RPMI7951 (cell line): ENCODE data around the gene NCOA1. TPM values are rescaled to one million over a fixed set of nuclear protein-coding genes. Genes with fewer than 3 reads are reported as not detected.
"Not testable (repeated sequence)": the region's sequence is repeated elsewhere in the genome, so short reads cannot be mapped to it uniquely, and the experiment has no call there.

Experiments
- DNase-seq: peaks from one replicate; pipeline ENCODE4 v3.0.0-alpha.2; 2012; ENCODE audit warnings: low read depth
- total RNA-seq: library from RNA; depleted of rRNA; stranded (reverse); fragments of >200 nt; shearing (Covaris generic); gene quantifications from 2 replicates; pipeline ENCODE4 v1.2.3, GENCODE V29; 2014

The NCOA1 gene
- total RNA-seq, 1 experiment from 2014 or later = 9.9 TPM

GRCh38 chr2:24474053-24474452 is 17.0 kb upstream of the NCOA1 start:
- no peak for DNase-seq

- DNase-seq = no peak
Measured at GRCh38 chr2:24477229-24477628, 13.8 kb upstream of the NCOA1 start.

- DNase-seq = no peak
Measured at GRCh38 chr2:24478243-24478642, 12.8 kb upstream of the NCOA1 start.

- no peak for DNase-seq
Measured at GRCh38 chr2:24480245-24480644, 10.8 kb upstream of the NCOA1 start.

GRCh38 chr2:24482251-24482971 is 8.6 kb upstream of the NCOA1 start:
- DNase-seq = no peak

GRCh38 chr2:24482972-24483300 is 8.1 kb upstream of the NCOA1 start:
- DNase-seq = no peak

- not testable (repeated sequence) for DNase-seq
Measured at GRCh38 chr2:24484677-24485076, 6.4 kb upstream of the NCOA1 start.

GRCh38 chr2:24485197-24485596 is 5.9 kb upstream of the NCOA1 start:
- no peak for DNase-seq

GRCh38 chr2:24486636-24487205 is 4.3 kb upstream of the NCOA1 start:
- no peak for DNase-seq

GRCh38 chr2:24489465-24490180 is 1.4 kb upstream of the NCOA1 start:
- no peak for DNase-seq

GRCh38 chr2:24490181-24490689 is 819 bp upstream of the NCOA1 start:
- DNase-seq = peak; percentile 73

- DNase-seq = peak; percentile 36
Measured at GRCh38 chr2:24491542-24492420, 727 bp downstream of the NCOA1 start.

GRCh38 chr2:24492421-24493279 is 1.6 kb downstream of the NCOA1 start:
- peak; percentile 19 for DNase-seq

GRCh38 chr2:24493713-24494112 is 2.7 kb downstream of the NCOA1 start:
- no peak for DNase-seq

GRCh38 chr2:24494410-24494809 is 3.4 kb downstream of the NCOA1 start:
- no peak for DNase-seq

- DNase-seq = no peak
Measured at GRCh38 chr2:24495451-24495850, 4.4 kb downstream of the NCOA1 start.

- no peak for DNase-seq
Measured at GRCh38 chr2:24496959-24497358, 5.9 kb downstream of the NCOA1 start.

GRCh38 chr2:24497685-24498084 is 6.6 kb downstream of the NCOA1 start:
- DNase-seq = no peak

GRCh38 chr2:24498121-24498520 is 7.1 kb downstream of the NCOA1 start:
- no peak for DNase-seq

- DNase-seq = no peak
Measured at GRCh38 chr2:24501813-24502212, 10.8 kb downstream of the NCOA1 start.
